GM19463 (cell line): ENCODE results near the gene C18orf63.
"Not testable (repeated sequence)": the region's sequence is repeated elsewhere in the genome, so short reads cannot be mapped to it uniquely, and the experiment has no call there.

Source experiments
- ATAC-seq: cut with Tn5 transposase; IDR thresholded peaks from one replicate; pipeline ENCODE4 v1.9.1; 2021; ENCODE audit warnings: mild to moderate bottlenecking, moderate library complexity; ENCODE audit not compliant: unreplicated experiment

C18orf63 gene

GRCh38 chr18:74326231-74326630 lies 10.6 kb downstream of the C18orf63 start:
- ATAC-seq = no peak

- ATAC-seq = not testable (repeated sequence)
Measured at GRCh38 chr18:74326791-74327190, 11.2 kb downstream of the C18orf63 start.

- no peak for ATAC-seq
Measured at GRCh38 chr18:74328206-74328605, 12.6 kb downstream of the C18orf63 start.

GRCh38 chr18:74329688-74330205 lies 14.1 kb downstream of the C18orf63 start:
- no peak for ATAC-seq

- ATAC-seq = no peak
Measured at GRCh38 chr18:74331404-74331803, 15.8 kb downstream of the C18orf63 start.

GRCh38 chr18:74333091-74333490 lies 17.5 kb downstream of the C18orf63 start:
- ATAC-seq = no peak

- peak; percentile 46 for ATAC-seq
Measured at GRCh38 chr18:74334242-74334893, 18.7 kb downstream of the C18orf63 start.

GRCh38 chr18:74336656-74337055 lies 21.0 kb downstream of the C18orf63 start:
- ATAC-seq = peak; percentile 68

GRCh38 chr18:74337155-74337911 lies 21.7 kb downstream of the C18orf63 start:
- ATAC-seq = no peak

- ATAC-seq = no peak
Measured at GRCh38 chr18:74337912-74338309, 22.3 kb downstream of the C18orf63 start.

- ATAC-seq = no peak
Measured at GRCh38 chr18:74342416-74343043, 26.9 kb downstream of the C18orf63 start.

- no peak for ATAC-seq
Measured at GRCh38 chr18:74346206-74346605, 30.6 kb downstream of the C18orf63 start.

- ATAC-seq = no peak
Measured at GRCh38 chr18:74348581-74348980, 32.9 kb downstream of the C18orf63 start.

- ATAC-seq = peak; percentile 84
Measured at GRCh38 chr18:74351354-74351753, 35.7 kb downstream of the C18orf63 start.

GRCh38 chr18:74353169-74353775 lies 37.6 kb downstream of the C18orf63 start:
- ATAC-seq = no peak

- no peak for ATAC-seq
Measured at GRCh38 chr18:74356959-74357358, 41.3 kb downstream of the C18orf63 start.

GRCh38 chr18:74360852-74361655 lies 45.4 kb downstream of the C18orf63 start:
- ATAC-seq = no peak

GRCh38 chr18:74367905-74368304 lies 52.3 kb downstream of the C18orf63 start:
- ATAC-seq = no peak

- ATAC-seq = no peak
Measured at GRCh38 chr18:74368901-74369705, 53.5 kb downstream of the C18orf63 start.

GRCh38 chr18:74370115-74370514 lies 54.5 kb downstream of the C18orf63 start:
- no peak for ATAC-seq
